A549 (cell line): ENCODE results near the gene MAPRE3. TPM values are rescaled to one million over a fixed set of nuclear protein-coding genes. Genes with fewer than 3 reads are reported as not detected.
A peak's percentile ranks its signal among the peaks of the same experiment; 100 is the strongest.

ENCODE experiments used
- ATAC-seq, 2 experiments: fragments of 200-7000 bp in 1 of 2; fragments of >200 bp in 1 of 2; cut with Nextera tagmentation in 1 of 2; cut with Tn5 transposase in 1 of 2; 3 replicates each; pipeline versions ENCODE4 v1.8.0 to v1.9.1; 2018 to 2020; ENCODE audit warnings: mild to moderate bottlenecking in 1 of 2, moderate library complexity in 1 of 2
- CTCF ChIA-PET: fragments of 300-600 bp; sonication (Branson Sonifier 250); formaldehyde crosslinking; extraction: SDS; loops from one replicate; lab custom pipeline; 2021; ENCODE audit warnings: antibody characterized with exemption, inconsistent platforms; lab: Yijun Ruan, JAX
- POLR2A ChIA-PET: fragments of 350-600 bp; formaldehyde crosslinking; extraction: SDS; loops from one replicate; lab custom pipeline; 2021; ENCODE audit warnings: antibody characterized with exemption, inconsistent platforms; lab: Yijun Ruan, JAX
- DNase-seq, 2 experiments: peaks; one replicate each; pipeline versions ENCODE4 v3.0.0 to v3.0.0-alpha.2; 2011 to 2016; ENCODE audit warnings: low read depth in 1 of 2, low spot score in 1 of 2
- FAIRE-seq: peaks from 2 replicates; lab custom pipeline; 2011; peaks lifted over from hg19 to GRCh38; lab: Jason Lieb, UNC
- H3K27ac ChIP-seq, 2 experiments: fragments of >200 bp; sonication (Bioruptor Twin); formaldehyde crosslinking; 3 replicates each; pipeline ENCODE4 v1.5.1; 2016 to 2017
- H3K4me1 ChIP-seq: fragments of >200 bp; sonication (Bioruptor Twin); formaldehyde crosslinking; 3 replicates; pipeline ENCODE4 v1.6.1; 2016
- H3K4me2 ChIP-seq: fragments of >200 bp; sonication (Bioruptor Twin); formaldehyde crosslinking; 3 replicates; pipeline ENCODE4 v1.6.1; 2016
- H3K4me3 ChIP-seq: fragments of >200 bp; sonication (Bioruptor Twin); formaldehyde crosslinking; 3 replicates; pipeline ENCODE4 v1.5.1; 2016
- H3K9me3 ChIP-seq: fragments of >200 bp; sonication (Bioruptor Twin); formaldehyde crosslinking; 3 replicates; pipeline ENCODE4 v1.6.1; 2016
- CBX8 ChIP-seq: fragments of 200-600 bp; sonication (generic); IDR thresholded peaks from 2 replicates; pipeline ENCODE4 v1.6.1; 2016
- HDAC2 ChIP-seq: fragments of 200-600 bp; sonication (generic); IDR thresholded peaks from 2 replicates; pipeline ENCODE4 v1.6.1; 2016
- JUN ChIP-seq, 2 experiments: fragments of >200 bp; sonication (Bioruptor Twin); formaldehyde crosslinking; IDR thresholded peaks; 2 replicates in 1 of 2; 3 replicates in 1 of 2; pipeline ENCODE4 v1.6.1; 2016 to 2017
- MAZ ChIP-seq: fragments of 150-350 bp; IDR thresholded peaks from 2 replicates; pipeline ENCODE4 v1.6.1; 2014; ENCODE audit warnings: antibody characterized with exemption, low read depth, low read length, borderline replicate concordance
- NFE2L2 ChIP-seq: fragments of 150-350 bp; conservative IDR thresholded peaks from 2 replicates; pipeline ENCODE4 v1.6.1; 2014; ENCODE audit warnings: low read length
- NR3C1 ChIP-seq: fragments of >200 bp; sonication (Bioruptor Twin); formaldehyde crosslinking; IDR thresholded peaks from 3 replicates; pipeline ENCODE4 v1.6.1; 2017
- POLR2A ChIP-seq: IDR thresholded peaks from 2 replicates; pipeline ENCODE4 v1.6.1; 2012; ENCODE audit warnings: mild to moderate bottlenecking, low read length
- RAD21 ChIP-seq, 2 experiments: fragments of >200 bp in 1 of 2; sonication (Bioruptor Twin) in 1 of 2; formaldehyde crosslinking in 1 of 2; IDR thresholded peaks in 1 of 2; conservative IDR thresholded peaks in 1 of 2; 2 replicates in 1 of 2; 3 replicates in 1 of 2; pipeline ENCODE4 v1.6.1; 2012 to 2018; ENCODE audit warnings: inconsistent platforms in 1 of 2
- RNF2 ChIP-seq: fragments of 200-600 bp; sonication (generic); IDR thresholded peaks from 2 replicates; pipeline ENCODE4 v1.6.1; 2016; ENCODE audit warnings: low read depth, mild to moderate bottlenecking, antibody characterized with exemption, moderate library complexity, borderline replicate concordance
- SMC3 ChIP-seq: fragments of >200 bp; sonication (Bioruptor Twin); formaldehyde crosslinking; IDR thresholded peaks from 3 replicates; pipeline ENCODE4 v1.6.1; 2018; ENCODE audit warnings: inconsistent platforms
- TP53 ChIP-seq: fragments of 250-450 bp; sonication (Bioruptor Pico); IDR thresholded peaks from 2 replicates; pipeline ENCODE4 v1.5.0; 2021; ENCODE audit warnings: mild to moderate bottlenecking, moderate library complexity
- ZFP36 ChIP-seq: fragments of 450-650 bp; IDR thresholded peaks from 2 replicates; pipeline ENCODE4 v1.6.1; 2014; ENCODE audit warnings: borderline replicate concordance; ENCODE audit not compliant: partially characterized antibody
- WGBS: methylation state at CpG from one replicate; pipeline ENCODE4 v1.1.6; 2017; ENCODE audit errors: missing lambda C conversion rate; 5-methylcytosine and 5-hydroxymethylcytosine counted together
- polyA plus RNA-seq, 4 experiments: library from polyadenylated mRNA; depleted of rRNA in 3 of 4; stranded (reverse); fragments of >200 nt; fragmentation: RNase III in 1 of 4; extraction: RNeasy Plus Mini Kit Qiagen cat#74134 plus additional on column Dnase treatment in 1 of 4; gene quantifications; 2 replicates in 3 of 4; 3 replicates in 1 of 4; pipeline ENCODE4 v1.2.3, GENCODE V29; 2011 to 2017
- TF ChIP-seq, protein P1 (sequence below): IDR thresholded peaks from 2 replicates; pipeline ENCODE4 v1.6.1; 2012
- TF ChIP-seq, protein P2 (sequence below): fragments of >200 bp; sonication (Bioruptor Twin); formaldehyde crosslinking; IDR thresholded peaks from 3 replicates; pipeline ENCODE4 v1.5.1; 2016
- TF ChIP-seq, protein P3 (sequence below): fragments of 250-450 bp; sonication (Bioruptor Pico); IDR thresholded peaks from 2 replicates; pipeline ENCODE4 v1.5.0; 2021; ENCODE audit warnings: mild to moderate bottlenecking, moderate library complexity, borderline replicate concordance
- TF ChIP-seq, protein P4 (sequence below): fragments of >200 bp; sonication (Bioruptor Twin); formaldehyde crosslinking; IDR thresholded peaks from 2 replicates; pipeline ENCODE4 v1.6.1; 2016

The MAPRE3 gene
- polyA plus RNA-seq, 2 of the 4 experiments (the other 2 are of a cell fraction) = 12.1 to 21.5 TPM

DNA sequence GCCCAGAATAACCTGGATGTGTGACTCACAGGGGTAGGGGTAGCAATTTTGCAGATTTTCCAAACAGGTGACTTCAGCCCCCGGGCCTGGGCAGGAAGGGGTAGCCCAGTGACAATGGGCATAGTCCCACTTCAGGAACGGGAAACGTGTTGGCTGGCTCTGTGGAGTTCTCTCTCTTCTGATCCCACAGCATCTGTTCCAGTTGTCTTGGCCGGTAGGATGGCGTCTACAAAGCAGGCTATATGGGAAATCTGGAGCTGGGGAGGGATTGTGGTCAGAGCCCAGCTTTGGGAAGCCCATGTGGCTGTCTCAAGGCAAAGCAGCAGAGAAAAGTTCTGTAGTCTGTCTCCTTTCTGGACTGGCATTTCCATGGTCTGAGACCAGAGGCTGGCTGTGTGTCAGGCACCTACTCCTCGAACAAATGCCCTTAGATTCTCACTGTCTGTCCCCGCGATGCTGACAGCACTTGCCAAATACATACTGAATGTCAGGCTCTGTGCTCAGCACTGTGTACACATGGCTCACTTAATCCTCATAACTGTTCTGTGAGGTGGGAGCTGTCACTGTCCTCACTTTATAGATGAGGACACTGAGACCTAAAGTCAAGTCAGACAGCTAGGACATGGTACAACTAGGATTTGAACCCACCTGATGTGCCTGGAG is 44.5 kb downstream of the MAPRE3 start:
- FAIRE-seq (no peak), DNase-seq (no peak), ATAC-seq (peak in 1 of 2 experiments; percentile 9; a peak in 1 of 6 replicates)
- H3K4me2 ChIP-seq = no peak overlapping the region; the same call in 2 of the 3 replicates
- H3K4me3 ChIP-seq = no peak overlapping the region
- H3K9me3 ChIP-seq = no peaks in the 10 kb centered on the region
- peak overlapping the region; percentile 77 to 86 for H3K27ac ChIP-seq
- no peak for TF ChIP-seq NFE2L2
- TF ChIP-seq TP53 (CRISPR knock-in tag) = no peak
- WGBS = 94% methylated on average over 7 of the region's 8 CpGs
- POLR2A ChIA-PET = no interaction called here
- H3K4me1 ChIP-seq = peaks cover 40% of the 10 kb centered on the region
- CTCF ChIA-PET = interaction anchor here (0.7 to 12.2 kb wide), 12 partner anchors 8 to 169 kb away, joined by 3 to 758 read pairs (median 38); partner anchors contain the start of genes DPYSL5, MAPRE3 and TMEM214

DNA sequence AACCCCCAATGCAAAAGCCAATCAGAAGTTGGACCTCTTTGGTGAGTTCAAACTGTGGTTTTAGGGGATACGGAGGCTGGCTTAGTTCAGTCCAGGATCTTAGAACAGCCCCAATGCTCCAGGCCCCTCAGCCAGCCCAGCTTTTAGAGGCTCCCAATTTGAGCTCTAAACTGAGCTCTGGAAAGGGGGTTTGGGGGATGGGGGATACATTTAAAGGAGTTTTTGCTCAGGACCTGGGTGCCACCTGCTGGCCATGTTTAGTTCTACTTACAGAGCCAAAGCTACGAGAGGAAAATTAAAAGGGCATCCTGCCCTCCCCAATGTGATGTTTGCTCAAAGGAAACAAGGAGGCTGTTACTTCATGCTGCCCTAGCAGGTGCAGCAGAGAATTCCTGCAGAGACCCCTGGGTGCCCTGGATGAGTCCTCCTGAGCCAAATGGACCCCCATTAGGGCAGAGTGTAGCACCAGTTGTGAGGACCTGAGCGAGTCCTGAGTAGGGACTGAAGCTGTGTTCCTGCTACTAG is 46.4 kb downstream of the MAPRE3 start:
- peak overlapping the region; percentile 77 to 86 for H3K27ac ChIP-seq
- peaks cover 40% of the 10 kb centered on the region for H3K4me1 ChIP-seq
- no peak for FAIRE-seq
- peak; percentile 79 to 81 for DNase-seq
- no peaks in the 10 kb centered on the region for H3K9me3 ChIP-seq
- no peak overlapping the region for H3K4me3 ChIP-seq
- peak; percentile 54 to 77; a peak in 4 of 6 replicates for ATAC-seq
- no peak for TF ChIP-seq HDAC2
- TF ChIP-seq, protein P1, sequence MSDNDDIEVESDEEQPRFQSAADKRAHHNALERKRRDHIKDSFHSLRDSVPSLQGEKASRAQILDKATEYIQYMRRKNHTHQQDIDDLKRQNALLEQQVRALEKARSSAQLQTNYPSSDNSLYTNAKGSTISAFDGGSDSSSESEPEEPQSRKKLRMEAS = no peak
- TF ChIP-seq, protein P2, sequence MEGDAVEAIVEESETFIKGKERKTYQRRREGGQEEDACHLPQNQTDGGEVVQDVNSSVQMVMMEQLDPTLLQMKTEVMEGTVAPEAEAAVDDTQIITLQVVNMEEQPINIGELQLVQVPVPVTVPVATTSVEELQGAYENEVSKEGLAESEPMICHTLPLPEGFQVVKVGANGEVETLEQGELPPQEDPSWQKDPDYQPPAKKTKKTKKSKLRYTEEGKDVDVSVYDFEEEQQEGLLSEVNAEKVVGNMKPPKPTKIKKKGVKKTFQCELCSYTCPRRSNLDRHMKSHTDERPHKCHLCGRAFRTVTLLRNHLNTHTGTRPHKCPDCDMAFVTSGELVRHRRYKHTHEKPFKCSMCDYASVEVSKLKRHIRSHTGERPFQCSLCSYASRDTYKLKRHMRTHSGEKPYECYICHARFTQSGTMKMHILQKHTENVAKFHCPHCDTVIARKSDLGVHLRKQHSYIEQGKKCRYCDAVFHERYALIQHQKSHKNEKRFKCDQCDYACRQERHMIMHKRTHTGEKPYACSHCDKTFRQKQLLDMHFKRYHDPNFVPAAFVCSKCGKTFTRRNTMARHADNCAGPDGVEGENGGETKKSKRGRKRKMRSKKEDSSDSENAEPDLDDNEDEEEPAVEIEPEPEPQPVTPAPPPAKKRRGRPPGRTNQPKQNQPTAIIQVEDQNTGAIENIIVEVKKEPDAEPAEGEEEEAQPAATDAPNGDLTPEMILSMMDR = peak; percentile 96
- TF ChIP-seq JUN (IDR thresholded peaks at IDR 0.05) = no peak
- TF ChIP-seq RAD21 (conservative IDR thresholded peaks at IDR 0.05 in 1 of 2, IDR thresholded peaks at IDR 0.05 in 1 of 2) = peak; percentile 97 to 98
- TF ChIP-seq, protein P3, sequence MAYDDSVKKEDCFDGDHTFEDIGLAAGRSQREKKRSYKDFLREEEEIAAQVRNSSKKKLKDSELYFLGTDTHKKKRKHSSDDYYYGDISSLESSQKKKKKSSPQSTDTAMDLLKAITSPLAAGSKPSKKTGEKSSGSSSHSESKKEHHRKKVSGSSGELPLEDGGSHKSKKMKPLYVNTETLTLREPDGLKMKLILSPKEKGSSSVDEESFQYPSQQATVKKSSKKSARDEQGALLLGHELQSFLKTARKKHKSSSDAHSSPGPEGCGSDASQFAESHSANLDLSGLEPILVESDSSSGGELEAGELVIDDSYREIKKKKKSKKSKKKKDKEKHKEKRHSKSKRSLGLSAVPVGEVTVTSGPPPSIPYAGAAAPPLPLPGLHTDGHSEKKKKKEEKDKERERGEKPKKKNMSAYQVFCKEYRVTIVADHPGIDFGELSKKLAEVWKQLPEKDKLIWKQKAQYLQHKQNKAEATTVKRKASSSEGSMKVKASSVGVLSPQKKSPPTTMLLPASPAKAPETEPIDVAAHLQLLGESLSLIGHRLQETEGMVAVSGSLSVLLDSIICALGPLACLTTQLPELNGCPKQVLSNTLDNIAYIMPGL (CRISPR knock-in tag) = no peak
- peak; percentile 98 for TF ChIP-seq SMC3
- TF ChIP-seq CBX8 = no peak
- no peak for TF ChIP-seq ZFP36
- POLR2A ChIA-PET = interaction anchor here (0.5 to 1.1 kb wide), 5 partner anchors 34 to 171 kb away, joined by 3 to 6 read pairs (median 4); no protein-coding TSS in a partner anchor
- 68% methylated on average over 3 of the region's 3 CpGs for WGBS
- CTCF ChIA-PET = interaction anchor here (0.6 to 12.2 kb wide), 60 partner anchors 9 to 1857 kb away, joined by 3 to 758 read pairs (median 5); partner anchors contain the start of genes AGBL5, DPYSL5, KHK and MAPRE3
- no peak overlapping the region for H3K4me2 ChIP-seq

DNA sequence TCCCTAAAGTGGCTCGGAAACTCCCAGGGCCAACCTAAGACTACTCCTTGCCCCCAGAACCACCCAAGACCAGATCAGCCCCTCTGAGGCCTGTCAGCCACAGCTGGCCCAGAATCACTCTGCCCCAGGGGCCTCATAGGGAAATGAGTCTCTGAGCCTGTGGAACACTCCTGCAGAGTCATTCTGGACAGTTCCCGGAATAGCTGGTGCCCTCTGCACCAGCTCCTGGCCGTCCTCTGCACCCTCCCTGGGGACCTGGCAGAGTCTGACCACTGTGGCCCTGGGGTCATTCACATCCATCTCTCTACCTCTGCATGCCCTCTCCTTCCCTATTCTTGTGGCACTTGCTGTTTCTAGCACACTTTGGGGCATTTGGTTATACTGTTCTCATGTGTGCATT is 47.7 kb downstream of the MAPRE3 start:
- no peak for DNase-seq
- Histone ChIP-seq H3K4me3 (no peak overlapping the region), H3K4me2 (no peak overlapping the region), H3K9me3 (no peaks in the 10 kb centered on the region), H3K4me1 (peaks cover 36% of the 10 kb centered on the region), H3K27ac (no peak overlapping the region)
- POLR2A ChIA-PET = no interaction called here
- 81% methylated on average over 3 of the region's 3 CpGs for WGBS
- CTCF ChIA-PET = interaction anchor here (0.6 to 12.2 kb wide), 21 partner anchors 8 to 413 kb away, joined by 3 to 758 read pairs (median 11); partner anchors contain the start of genes DPYSL5, KHK, MAPRE3 and TMEM214
- FAIRE-seq = no peak
- no peak for ATAC-seq
- TF ChIP-seq, protein P4, sequence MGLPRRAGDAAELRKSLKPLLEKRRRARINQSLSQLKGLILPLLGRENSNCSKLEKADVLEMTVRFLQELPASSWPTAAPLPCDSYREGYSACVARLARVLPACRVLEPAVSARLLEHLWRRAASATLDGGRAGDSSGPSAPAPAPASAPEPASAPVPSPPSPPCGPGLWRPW = no peak
- TF ChIP-seq NR3C1 = no peak
- TF ChIP-seq POLR2A = no peak
- TF ChIP-seq, protein P2 = no peak
- TF ChIP-seq, protein P1 = no peak
- TF ChIP-seq MAZ = no peak
- TF ChIP-seq RNF2 = no peak
